Motor neuron (in vitro differentiated cells): Measurements from ENCODE around the gene ZNF766. TPM values are rescaled to one million over a fixed set of nuclear protein-coding genes. Genes with fewer than 3 reads are reported as not detected.

Experiments used
- ATAC-seq, 8 experiments: fragments of 200-7000 bp; cut with Tn5 transposase; replicated peaks in 6 of 8; 2 replicates each; pipeline ENCODE4 v1.8.0; 2021; ENCODE audit warnings: mild to moderate bottlenecking in 8 of 8, moderate library complexity in 8 of 8
- H3K27ac ChIP-seq, 2 donors: fragments of 250-450 bp; sonication (Bioruptor Pico); 2 replicates each; pipeline ENCODE4 v1.9.0; 2021; ENCODE audit warnings: antibody characterized with exemption in 2 of 2, mild to moderate bottlenecking in 2 of 2, moderate library complexity in 1 of 2
- H3K4me1 ChIP-seq, 2 donors: fragments of 250-450 bp; sonication (Bioruptor Pico); replicated peaks in 1 of 2; 2 replicates each; pipeline ENCODE4 v1.6.1; 2021; ENCODE audit warnings: antibody characterized with exemption in 2 of 2, mild to moderate bottlenecking in 2 of 2, moderate library complexity in 1 of 2
- H3K4me3 ChIP-seq, 5 donors: fragments of 250-450 bp; sonication (Bioruptor Pico); 2 replicates each; pipeline ENCODE4 v1.9.0; 2021; ENCODE audit warnings: antibody characterized with exemption in 5 of 5, mild to moderate bottlenecking in 5 of 5, moderate library complexity in 4 of 5
- WGBS, 10 experiments: fragments of 450-650 bp; shearing (Covaris generic); methylation state at CpG; one replicate each; pipeline ENCODE4 v1.0.0; 2022; 5-methylcytosine and 5-hydroxymethylcytosine counted together
- in situ Hi-C, 9 experiments: fragments of 400-800 bp; cut with MboI; loops; one replicate each; pipeline ENCODE4 v1.15.0; 2021; ENCODE audit warnings: low sequenced_read_pairs in 9 of 9, low pct_unique_long_range_greater_than_20kb in 2 of 9; ENCODE audit not compliant: unreplicated experiment in 9 of 9
- total RNA-seq, 8 experiments: library from RNA; unstranded; fragments of 300-600 nt; gene quantifications; 2 replicates each; pipeline versions ENCODE4 v1.2.3 to v1.2.4, GENCODE V29; 2022

ZNF766 gene
- total RNA-seq, 8 experiments from 2014 or later, result 13.5 to 30.4 (median 17.6) TPM

GRCh38 chr19:52345162-52345561 lies 75.8 kb downstream of the ZNF766 start:
- ATAC-seq, result no peak
- WGBS, 10 experiments, result 29 to 100% (median 83%) methylated on average over 1 to 6 of the region's 6 CpGs
- Histone ChIP-seq H3K27ac (no peak overlapping the region), H3K4me3 (no peak overlapping the region), H3K4me1 (no peaks in the 10 kb centered on the region)
- in situ Hi-C loops, result no loop called here

Other genes starting within 250 kb of the ZNF766 start
- gene ZNF614, start 241.2 kb upstream of the ZNF766 start, total RNA-seq, result 10 to 100 TPM in 7 of 8 experiments, 1 to 10 TPM in 1; 10.0 to 12.8 (median 12.0) TPM
- gene ZNF432, start 220.7 kb upstream of the ZNF766 start, total RNA-seq, result 10 to 100 TPM; 10.1 to 23.8 (median 15.6) TPM
- 10 to 100 TPM; 10.8 to 28.3 (median 23.0) TPM for gene ZNF841, start 173.8 kb upstream of the ZNF766 start, total RNA-seq
- gene ZNF616, start 129.6 kb upstream of the ZNF766 start, total RNA-seq, result 10 to 100 TPM in 6 of 8 experiments, 1 to 10 TPM in 2; 5.9 to 17.9 (median 14.8) TPM
- 10 to 100 TPM in 4 of 8 experiments, 1 to 10 TPM in 4; 3.4 to 17.7 (median 9.4) TPM for gene ZNF836, start 98.0 kb upstream of the ZNF766 start, total RNA-seq
- 100 to 1,000 TPM; 135 to 212 (median 176) TPM for gene PPP2R1A, start 79.5 kb upstream of the ZNF766 start, total RNA-seq
- gene ZNF480, start 27.6 kb downstream of the ZNF766 start, total RNA-seq, result 10 to 100 TPM in 4 of 8 experiments, 1 to 10 TPM in 4; 6.7 to 17.7 (median 10.0) TPM
- gene ZNF610, start 66.7 kb downstream of the ZNF766 start, total RNA-seq, result 10 to 100 TPM in 5 of 8 experiments, 1 to 10 TPM in 3; 1.7 to 17.3 (median 13.3) TPM
- gene ZNF880, start 100.3 kb downstream of the ZNF766 start, total RNA-seq, result 10 to 100 TPM in 7 of 8 experiments, 1 to 10 TPM in 1; 8.2 to 40.1 (median 22.4) TPM
- 10 to 100 TPM in 7 of 8 experiments, 1 to 10 TPM in 1; 6.8 to 61.4 (median 35.1) TPM for gene ZNF528, start 128.3 kb downstream of the ZNF766 start, total RNA-seq
- under 1 TPM in 6 of 8 experiments, not detected in 2; 0.05 to 0.78 (median 0.22) TPM for gene ZNF534, start 159.6 kb downstream of the ZNF766 start, total RNA-seq
- 1 to 10 TPM in 2 of 8 experiments, under 1 TPM in 6; 0.11 to 7.5 (median 0.47) TPM for gene ZNF578, start 184.0 kb downstream of the ZNF766 start, total RNA-seq